Measurements from ENCODE around the gene PAM. TPM values are rescaled to one million over a fixed set of nuclear protein-coding genes. Genes with fewer than 3 reads are reported as not detected.

The PAM gene
- total and polyA plus RNA-seq, 4 donors = 8.2 to 27.5 (median 13.7) TPM

DNA sequence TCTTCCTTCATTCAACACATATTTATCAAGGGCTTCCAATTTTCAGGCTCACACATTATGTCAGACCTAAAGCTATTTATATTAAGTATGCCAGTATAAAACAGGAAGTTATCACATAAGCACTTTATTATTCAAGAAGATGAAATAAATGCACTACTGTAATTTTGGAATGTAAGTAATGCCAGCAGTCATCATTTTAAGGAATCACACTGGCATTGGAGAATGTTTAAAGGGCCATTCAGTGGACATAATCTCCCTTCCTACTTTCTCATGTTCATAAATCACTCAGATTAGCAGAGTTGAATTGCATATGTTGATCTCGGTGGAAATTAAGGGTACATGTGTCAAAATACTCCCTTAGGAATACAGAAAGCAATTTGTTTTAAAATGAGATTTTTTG, 200.4 kb downstream of the PAM start:
- TF ChIP-seq, protein P1, sequence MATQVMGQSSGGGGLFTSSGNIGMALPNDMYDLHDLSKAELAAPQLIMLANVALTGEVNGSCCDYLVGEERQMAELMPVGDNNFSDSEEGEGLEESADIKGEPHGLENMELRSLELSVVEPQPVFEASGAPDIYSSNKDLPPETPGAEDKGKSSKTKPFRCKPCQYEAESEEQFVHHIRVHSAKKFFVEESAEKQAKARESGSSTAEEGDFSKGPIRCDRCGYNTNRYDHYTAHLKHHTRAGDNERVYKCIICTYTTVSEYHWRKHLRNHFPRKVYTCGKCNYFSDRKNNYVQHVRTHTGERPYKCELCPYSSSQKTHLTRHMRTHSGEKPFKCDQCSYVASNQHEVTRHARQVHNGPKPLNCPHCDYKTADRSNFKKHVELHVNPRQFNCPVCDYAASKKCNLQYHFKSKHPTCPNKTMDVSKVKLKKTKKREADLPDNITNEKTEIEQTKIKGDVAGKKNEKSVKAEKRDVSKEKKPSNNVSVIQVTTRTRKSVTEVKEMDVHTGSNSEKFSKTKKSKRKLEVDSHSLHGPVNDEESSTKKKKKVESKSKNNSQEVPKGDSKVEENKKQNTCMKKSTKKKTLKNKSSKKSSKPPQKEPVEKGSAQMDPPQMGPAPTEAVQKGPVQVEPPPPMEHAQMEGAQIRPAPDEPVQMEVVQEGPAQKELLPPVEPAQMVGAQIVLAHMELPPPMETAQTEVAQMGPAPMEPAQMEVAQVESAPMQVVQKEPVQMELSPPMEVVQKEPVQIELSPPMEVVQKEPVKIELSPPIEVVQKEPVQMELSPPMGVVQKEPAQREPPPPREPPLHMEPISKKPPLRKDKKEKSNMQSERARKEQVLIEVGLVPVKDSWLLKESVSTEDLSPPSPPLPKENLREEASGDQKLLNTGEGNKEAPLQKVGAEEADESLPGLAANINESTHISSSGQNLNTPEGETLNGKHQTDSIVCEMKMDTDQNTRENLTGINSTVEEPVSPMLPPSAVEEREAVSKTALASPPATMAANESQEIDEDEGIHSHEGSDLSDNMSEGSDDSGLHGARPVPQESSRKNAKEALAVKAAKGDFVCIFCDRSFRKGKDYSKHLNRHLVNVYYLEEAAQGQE (IDR thresholded peaks at IDR 0.05) = no peak
- TF ChIP-seq RXRA (IDR thresholded peaks at IDR 0.05) (no peak), TAF1 (conservative IDR thresholded peaks at IDR 0.05) (no peak), SP1 (IDR thresholded peaks at IDR 0.05) (no peak), HNF4G (IDR thresholded peaks at IDR 0.05) (no peak), EGR1 (IDR thresholded peaks at IDR 0.05; ENCODE audit: low read depth in 2 of 2) (no peak), RAD21 (IDR thresholded peaks at IDR 0.05) (no peak), FOXA1 (IDR thresholded peaks at IDR 0.05) (no peak), HNF4A (conservative IDR thresholded peaks at IDR 0.05) (no peak), JUND (IDR thresholded peaks at IDR 0.05) (no peak), NR2F2 (IDR thresholded peaks at IDR 0.05) (no peak), YY1 (IDR thresholded peaks at IDR 0.05) (no peak), FOXA2 (IDR thresholded peaks at IDR 0.05) (no peak), GABPA (IDR thresholded peaks at IDR 0.05 in 1 of 2, conservative IDR thresholded peaks at IDR 0.05 in 1 of 2) (no peak)
- TF ChIP-seq, protein P2, sequence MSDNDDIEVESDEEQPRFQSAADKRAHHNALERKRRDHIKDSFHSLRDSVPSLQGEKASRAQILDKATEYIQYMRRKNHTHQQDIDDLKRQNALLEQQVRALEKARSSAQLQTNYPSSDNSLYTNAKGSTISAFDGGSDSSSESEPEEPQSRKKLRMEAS (IDR thresholded peaks at IDR 0.05) = no peak
- TF ChIP-seq, protein P3, sequence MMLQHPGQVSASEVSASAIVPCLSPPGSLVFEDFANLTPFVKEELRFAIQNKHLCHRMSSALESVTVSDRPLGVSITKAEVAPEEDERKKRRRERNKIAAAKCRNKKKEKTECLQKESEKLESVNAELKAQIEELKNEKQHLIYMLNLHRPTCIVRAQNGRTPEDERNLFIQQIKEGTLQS (IDR thresholded peaks at IDR 0.05) = no peak
- TF ChIP-seq, protein P4, sequence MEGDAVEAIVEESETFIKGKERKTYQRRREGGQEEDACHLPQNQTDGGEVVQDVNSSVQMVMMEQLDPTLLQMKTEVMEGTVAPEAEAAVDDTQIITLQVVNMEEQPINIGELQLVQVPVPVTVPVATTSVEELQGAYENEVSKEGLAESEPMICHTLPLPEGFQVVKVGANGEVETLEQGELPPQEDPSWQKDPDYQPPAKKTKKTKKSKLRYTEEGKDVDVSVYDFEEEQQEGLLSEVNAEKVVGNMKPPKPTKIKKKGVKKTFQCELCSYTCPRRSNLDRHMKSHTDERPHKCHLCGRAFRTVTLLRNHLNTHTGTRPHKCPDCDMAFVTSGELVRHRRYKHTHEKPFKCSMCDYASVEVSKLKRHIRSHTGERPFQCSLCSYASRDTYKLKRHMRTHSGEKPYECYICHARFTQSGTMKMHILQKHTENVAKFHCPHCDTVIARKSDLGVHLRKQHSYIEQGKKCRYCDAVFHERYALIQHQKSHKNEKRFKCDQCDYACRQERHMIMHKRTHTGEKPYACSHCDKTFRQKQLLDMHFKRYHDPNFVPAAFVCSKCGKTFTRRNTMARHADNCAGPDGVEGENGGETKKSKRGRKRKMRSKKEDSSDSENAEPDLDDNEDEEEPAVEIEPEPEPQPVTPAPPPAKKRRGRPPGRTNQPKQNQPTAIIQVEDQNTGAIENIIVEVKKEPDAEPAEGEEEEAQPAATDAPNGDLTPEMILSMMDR (IDR thresholded peaks at IDR 0.05; ENCODE audit: low read depth, low read length, missing input control) = no peak
- TF ChIP-seq, protein P5, sequence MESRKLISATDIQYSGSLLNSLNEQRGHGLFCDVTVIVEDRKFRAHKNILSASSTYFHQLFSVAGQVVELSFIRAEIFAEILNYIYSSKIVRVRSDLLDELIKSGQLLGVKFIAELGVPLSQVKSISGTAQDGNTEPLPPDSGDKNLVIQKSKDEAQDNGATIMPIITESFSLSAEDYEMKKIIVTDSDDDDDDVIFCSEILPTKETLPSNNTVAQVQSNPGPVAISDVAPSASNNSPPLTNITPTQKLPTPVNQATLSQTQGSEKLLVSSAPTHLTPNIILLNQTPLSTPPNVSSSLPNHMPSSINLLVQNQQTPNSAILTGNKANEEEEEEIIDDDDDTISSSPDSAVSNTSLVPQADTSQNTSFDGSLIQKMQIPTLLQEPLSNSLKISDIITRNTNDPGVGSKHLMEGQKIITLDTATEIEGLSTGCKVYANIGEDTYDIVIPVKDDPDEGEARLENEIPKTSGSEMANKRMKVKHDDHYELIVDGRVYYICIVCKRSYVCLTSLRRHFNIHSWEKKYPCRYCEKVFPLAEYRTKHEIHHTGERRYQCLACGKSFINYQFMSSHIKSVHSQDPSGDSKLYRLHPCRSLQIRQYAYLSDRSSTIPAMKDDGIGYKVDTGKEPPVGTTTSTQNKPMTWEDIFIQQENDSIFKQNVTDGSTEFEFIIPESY (IDR thresholded peaks at IDR 0.05) = no peak
- Histone ChIP-seq H3K36me3 (ENCODE audit: control insufficient read depth in 4 of 4, insufficient read depth in 3 of 4, low read depth in 1 of 4, low read length in 3 of 4) (peaks cover 0 to 3% (median 0%) of the 10 kb centered on the region in 4 donors), H3K4me3 (ENCODE audit: low read depth in 1 of 3, low read length in 3 of 3) (no peak overlapping the region), H3K27me3 (ENCODE audit: control insufficient read depth in 4 of 4, insufficient read depth in 4 of 4, low read length in 3 of 4) (no peaks in the 10 kb centered on the region), H3K9me3 (ENCODE audit: control insufficient read depth in 4 of 4, low read length in 3 of 4) (no peaks in the 10 kb centered on the region), H3K9ac (ENCODE audit: low read depth in 1 of 2, low read length in 2 of 2) (no peak overlapping the region), H3K27ac (ENCODE audit: low read depth in 1 of 2, low read length in 2 of 2) (no peak overlapping the region), H3K4me1 (ENCODE audit: control insufficient read depth in 4 of 4, insufficient read depth in 4 of 4, low read length in 3 of 4) (peaks cover 0 to 1% (median 0%) of the 10 kb centered on the region in 4 donors)
- no peak for DNase-seq (ENCODE audit: low spot score)
- WGBS = 56% methylated on average over 1 of the region's 1 CpG
